Measurements from ENCODE around the gene BICRA. TPM values are rescaled to one million over a fixed set of nuclear protein-coding genes. Genes with fewer than 3 reads are reported as not detected.

BICRA gene
- total RNA-seq, 1 donor from 2014 or later, result 15.9 TPM

DNA sequence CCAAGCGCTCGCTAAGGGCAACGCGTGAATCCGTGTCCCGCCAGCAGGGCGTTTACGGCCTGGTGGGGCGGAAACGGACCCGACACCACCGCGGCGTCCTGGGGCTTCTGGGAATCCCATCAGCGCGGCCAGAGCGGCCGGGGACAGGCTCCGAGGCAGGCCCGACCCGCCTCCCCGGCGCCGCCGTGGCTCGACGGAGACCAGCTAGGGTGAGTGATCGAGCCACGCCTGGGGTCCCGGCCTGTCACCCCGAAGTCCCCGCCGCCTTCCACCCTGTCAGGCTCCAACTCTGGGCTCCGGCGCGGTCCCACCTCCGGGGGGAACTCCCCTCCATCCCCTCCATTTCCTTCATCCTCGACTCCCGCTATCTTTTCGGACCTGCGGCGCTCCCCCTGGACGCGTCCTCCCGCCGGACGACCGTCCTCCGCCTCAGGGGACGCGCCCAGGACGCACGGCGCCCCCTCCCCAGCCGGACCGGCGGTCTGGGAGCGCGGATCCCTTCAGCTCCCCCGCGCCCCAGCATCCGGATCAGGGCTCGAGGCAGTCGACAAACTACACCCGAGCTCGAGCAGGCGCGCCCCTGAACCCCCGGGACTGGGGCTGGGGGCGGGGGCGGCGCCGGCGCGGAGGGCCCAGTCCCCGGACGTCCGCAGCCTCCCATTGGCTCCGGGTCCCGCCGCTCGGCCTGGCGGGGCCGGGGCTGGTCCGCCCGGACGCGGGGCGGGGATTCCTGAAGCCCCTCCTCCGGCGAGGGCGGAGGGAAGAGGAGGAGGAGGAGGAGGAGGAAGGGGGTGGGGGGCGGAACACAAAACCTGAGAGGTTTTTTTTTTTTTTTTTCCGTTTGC lies 638 bp upstream of the BICRA start:
- intact Hi-C loops (cut with DNase I), result no loop called here
- no peaks in the 10 kb centered on the region for H3K36me3 ChIP-seq

DNA sequence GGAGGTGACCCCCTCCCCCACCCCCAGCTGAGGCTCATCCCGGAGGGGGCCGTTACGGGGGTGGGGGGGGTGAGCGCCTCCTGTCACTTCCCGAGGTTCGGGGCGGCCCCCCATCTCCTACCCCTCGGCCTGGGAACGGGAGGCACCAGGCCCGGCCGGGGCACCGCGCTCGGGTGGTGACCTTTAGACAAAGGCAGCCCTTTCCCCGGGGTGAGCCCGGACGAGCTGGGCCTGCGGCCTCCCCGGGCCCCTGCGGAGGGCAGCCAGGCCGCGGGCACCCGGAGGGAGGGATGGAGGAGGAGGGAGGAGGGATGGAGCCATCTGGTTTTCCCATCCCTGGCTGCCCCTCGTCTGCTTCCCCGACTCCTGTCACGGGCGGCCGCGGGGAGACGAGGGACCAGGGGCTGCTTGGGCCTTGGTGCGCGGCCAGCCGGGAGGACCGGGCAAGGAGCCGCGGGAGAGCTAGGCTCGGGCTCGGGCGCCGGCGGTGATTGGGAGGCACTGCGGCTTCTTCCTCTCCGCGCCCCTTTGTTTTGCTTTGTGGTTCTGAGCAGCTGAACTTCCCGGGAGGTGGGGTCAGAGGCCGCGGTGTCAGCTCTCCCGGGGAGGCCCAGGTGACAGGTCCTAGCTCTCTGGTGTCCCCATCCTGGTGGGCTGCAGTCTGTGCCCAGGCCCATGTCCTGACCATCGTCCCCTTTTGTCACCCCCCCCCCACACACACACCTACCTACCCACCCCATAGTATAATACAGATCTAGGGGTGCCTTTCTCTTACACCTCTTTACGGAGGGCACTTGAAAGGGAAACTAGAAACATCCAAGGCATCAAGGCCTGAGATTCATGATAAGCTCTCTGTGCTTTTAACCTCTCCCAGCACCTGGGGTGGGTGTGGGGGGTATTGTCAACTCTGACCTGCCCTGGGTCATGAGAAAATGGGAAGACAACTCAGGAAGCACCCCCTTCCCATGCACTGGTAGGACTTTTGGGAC lies 1.3 kb downstream of the BICRA start:
- TF ChIP-seq, protein P1, sequence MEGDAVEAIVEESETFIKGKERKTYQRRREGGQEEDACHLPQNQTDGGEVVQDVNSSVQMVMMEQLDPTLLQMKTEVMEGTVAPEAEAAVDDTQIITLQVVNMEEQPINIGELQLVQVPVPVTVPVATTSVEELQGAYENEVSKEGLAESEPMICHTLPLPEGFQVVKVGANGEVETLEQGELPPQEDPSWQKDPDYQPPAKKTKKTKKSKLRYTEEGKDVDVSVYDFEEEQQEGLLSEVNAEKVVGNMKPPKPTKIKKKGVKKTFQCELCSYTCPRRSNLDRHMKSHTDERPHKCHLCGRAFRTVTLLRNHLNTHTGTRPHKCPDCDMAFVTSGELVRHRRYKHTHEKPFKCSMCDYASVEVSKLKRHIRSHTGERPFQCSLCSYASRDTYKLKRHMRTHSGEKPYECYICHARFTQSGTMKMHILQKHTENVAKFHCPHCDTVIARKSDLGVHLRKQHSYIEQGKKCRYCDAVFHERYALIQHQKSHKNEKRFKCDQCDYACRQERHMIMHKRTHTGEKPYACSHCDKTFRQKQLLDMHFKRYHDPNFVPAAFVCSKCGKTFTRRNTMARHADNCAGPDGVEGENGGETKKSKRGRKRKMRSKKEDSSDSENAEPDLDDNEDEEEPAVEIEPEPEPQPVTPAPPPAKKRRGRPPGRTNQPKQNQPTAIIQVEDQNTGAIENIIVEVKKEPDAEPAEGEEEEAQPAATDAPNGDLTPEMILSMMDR (IDR thresholded peaks at IDR 0.05), result no peak
- peak overlapping the region; percentile 98 for H3K27ac ChIP-seq
- peak overlapping the region; percentile 99 for H3K4me3 ChIP-seq
- ATAC-seq (peak; percentile 3), DNase-seq (peak; percentile 76)
- no peaks in the 10 kb centered on the region for H3K36me3 ChIP-seq
- no peaks in the 10 kb centered on the region for H3K9me3 ChIP-seq
- H3K4me1 ChIP-seq, result peaks cover 28% of the 10 kb centered on the region
- no peaks in the 10 kb centered on the region for H3K27me3 ChIP-seq
- intact Hi-C loops (cut with DNase I), result loop anchor here (10.0 kb wide), 1 partner anchor 85 kb away; no protein-coding TSS in a partner anchor

More for the DNA sequence above, 638 bp upstream of the BICRA start:
- H3K27ac ChIP-seq, result peak overlapping the region; percentile 98
- H3K9me3 ChIP-seq, result no peaks in the 10 kb centered on the region
- DNase-seq (peak; percentile 96), ATAC-seq (peak; percentile 95)
- peak overlapping the region; percentile 99 for H3K4me3 ChIP-seq
- peaks cover 24% of the 10 kb centered on the region for H3K4me1 ChIP-seq
- TF ChIP-seq, protein P1 (IDR thresholded peaks at IDR 0.05), result peak; percentile 5
- no peaks in the 10 kb centered on the region for H3K27me3 ChIP-seq

DNA sequence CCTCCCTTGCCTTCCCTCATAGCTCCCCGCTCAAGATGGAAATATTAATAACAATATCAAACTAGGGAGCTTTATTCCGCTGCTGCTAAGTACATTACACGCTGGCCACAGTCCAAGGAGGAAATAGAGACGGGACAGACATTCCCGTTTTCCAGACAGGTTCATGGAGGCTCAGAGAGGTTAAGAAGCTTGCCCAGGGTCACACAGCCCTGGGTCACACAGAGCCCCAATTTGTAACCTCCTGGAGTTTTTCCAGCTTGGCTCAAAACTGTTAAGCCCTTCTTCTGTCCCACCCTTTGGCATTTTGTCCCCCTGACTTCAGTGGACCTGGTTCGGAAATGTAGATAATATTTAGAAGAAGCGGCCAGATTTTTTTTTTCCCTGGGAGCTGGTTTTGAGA lies 2.0 kb downstream of the BICRA start:
- peak overlapping the region; percentile 99 for H3K4me3 ChIP-seq
- no peaks in the 10 kb centered on the region for H3K27me3 ChIP-seq
- TF ChIP-seq, protein P1 (IDR thresholded peaks at IDR 0.05), result no peak
- H3K9me3 ChIP-seq, result no peaks in the 10 kb centered on the region
- H3K4me1 ChIP-seq, result peaks cover 30% of the 10 kb centered on the region
- no peak overlapping the region for H3K27ac ChIP-seq
- ATAC-seq (no peak), DNase-seq (no peak)
- intact Hi-C loops (cut with DNase I), result loop anchor here (10.0 kb wide), 1 partner anchor 84 kb away; no protein-coding TSS in a partner anchor
- no peaks in the 10 kb centered on the region for H3K36me3 ChIP-seq

DNA sequence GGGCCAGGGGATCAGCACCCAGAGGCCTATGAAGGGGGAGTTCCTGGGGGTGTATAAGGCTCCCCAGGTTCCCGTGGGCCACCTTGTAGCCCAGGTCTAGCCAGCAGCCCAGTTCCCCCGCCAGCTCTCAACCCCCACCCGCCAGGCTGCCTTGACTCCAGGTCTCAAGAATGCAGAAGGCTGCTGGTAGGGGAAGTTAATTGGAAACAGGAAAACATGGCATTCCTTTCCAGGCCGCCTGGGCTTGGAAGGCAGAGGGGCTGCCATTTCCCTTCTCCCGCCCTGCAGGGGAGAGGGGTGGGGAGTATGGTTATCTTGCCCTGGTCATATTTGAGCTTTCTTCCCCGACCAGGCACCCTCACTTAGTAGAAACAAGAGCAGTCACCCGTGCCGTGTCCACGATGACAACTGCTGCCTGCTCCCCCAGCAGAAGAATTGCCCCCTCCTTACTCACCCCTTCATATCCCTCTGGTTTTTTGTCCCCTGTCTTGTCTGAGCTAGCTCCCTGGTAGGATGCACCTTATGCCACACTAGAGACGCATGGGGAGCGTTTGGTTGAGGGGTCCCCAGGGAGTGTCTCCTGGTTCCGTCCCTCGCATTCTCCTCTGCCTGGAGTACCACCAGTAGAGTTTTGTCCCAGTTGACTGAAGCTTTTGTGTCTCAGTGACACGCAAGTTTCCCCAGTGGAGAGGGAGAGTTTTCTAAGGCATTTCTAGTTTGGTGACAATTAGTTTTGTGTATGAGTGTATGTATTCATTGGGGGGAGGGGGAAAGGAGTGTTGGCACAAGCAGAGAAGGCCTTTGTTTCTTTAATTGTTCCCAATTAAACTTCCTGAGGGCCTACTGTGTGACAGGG lies 4.5 kb downstream of the BICRA start:
- Histone ChIP-seq H3K36me3 (no peaks in the 10 kb centered on the region), H3K4me3 (no peak overlapping the region), H3K9me3 (no peaks in the 10 kb centered on the region), H3K27me3 (no peaks in the 10 kb centered on the region), H3K27ac (no peak overlapping the region), H3K4me1 (peaks cover 29% of the 10 kb centered on the region)
- TF ChIP-seq, protein P1 (IDR thresholded peaks at IDR 0.05), result no peak
- ATAC-seq (no peak), DNase-seq (no peak)
- intact Hi-C loops (cut with DNase I), result loop anchor here (10.0 kb wide), 1 partner anchor 81 kb away; no protein-coding TSS in a partner anchor

DNA sequence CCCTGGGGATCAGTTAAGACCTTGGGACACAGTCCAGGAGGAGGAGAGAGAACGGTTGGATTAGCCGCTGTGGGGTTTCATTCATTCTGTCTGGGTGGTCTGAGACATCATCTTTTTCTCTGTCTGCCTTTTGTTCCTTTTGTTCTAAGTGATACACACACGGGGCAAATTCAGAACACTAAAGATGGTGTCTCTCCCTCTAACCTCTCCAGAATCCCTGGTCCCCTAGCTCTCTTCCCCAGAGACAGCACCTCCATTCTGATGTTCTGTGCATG lies 5.0 kb downstream of the BICRA start:
- ATAC-seq, result no peak
- Histone ChIP-seq H3K4me3 (no peak overlapping the region), H3K9me3 (no peaks in the 10 kb centered on the region), H3K36me3 (no peaks in the 10 kb centered on the region), H3K27me3 (no peaks in the 10 kb centered on the region), H3K4me1 (peaks cover 29% of the 10 kb centered on the region), H3K27ac (no peak overlapping the region)
- intact Hi-C loops (cut with DNase I), result loop anchor here (10.0 kb wide), 1 partner anchor 81 kb away; no protein-coding TSS in a partner anchor
- DNase-seq, result no peak
- TF ChIP-seq, protein P1 (IDR thresholded peaks at IDR 0.05), result no peak
